Activated B cell treated with CpG ODN at 0.5 μM for 24 hours (primary cell): ENCODE data around the gene EEF2K. TPM values are rescaled to one million over a fixed set of nuclear protein-coding genes. Genes with fewer than 3 reads are reported as not detected.

Source experiments
- ATAC-seq: fragments of 200-7000 bp; cut with Tn5 transposase; one replicate; pipeline ENCODE4 v1.10.0; 2021; ENCODE audit warnings: low read depth, mild to moderate bottlenecking, moderate library complexity
- CTCF ChIA-PET: fragments of 350-600 bp; sonication (Branson Sonifier 250); formaldehyde crosslinking; loops from one replicate; lab custom pipeline; 2021; ENCODE audit warnings: antibody characterized with exemption; lab: Charles Lee
- POLR2A ChIA-PET: fragments of 350-600 bp; sonication (Branson Sonifier 250); formaldehyde crosslinking; loops from one replicate; lab custom pipeline; 2021; ENCODE audit warnings: antibody characterized with exemption; lab: Charles Lee
- DNase-seq: peaks from one replicate; pipeline ENCODE4 v3.0.0; 2022
- H3K27ac Mint-ChIP-seq: one replicate; pipeline ENCODE4 v1.8.0; 2020; ENCODE audit warnings: mixed read lengths
- H3K27me3 Mint-ChIP-seq: one replicate; pipeline ENCODE4 v1.8.0; 2021; ENCODE audit warnings: mixed read lengths
- H3K36me3 Mint-ChIP-seq: one replicate; pipeline ENCODE4 v1.8.0; 2021; ENCODE audit warnings: low read depth, mixed read lengths
- H3K4me1 Mint-ChIP-seq: one replicate; pipeline ENCODE4 v1.8.0; 2021; ENCODE audit warnings: mixed read lengths
- H3K4me3 Mint-ChIP-seq: one replicate; pipeline ENCODE4 v1.8.0; 2020; ENCODE audit warnings: mild to moderate bottlenecking, mixed read lengths
- H3K9me3 Mint-ChIP-seq: one replicate; pipeline ENCODE4 v1.8.0; 2020; ENCODE audit warnings: mixed read lengths
- intact Hi-C: fragments of 100-400 bp; cut with micrococcal nuclease; formaldehyde crosslinking; loops from one replicate; pipeline ENCODE4 v1.15.1; 2024
- total RNA-seq: library from RNA; stranded (reverse); gene quantifications from 2 replicates; pipeline ENCODE4 v1.2.3, GENCODE V29; 2022
- TF ChIP-seq, protein P1 (sequence below): fragments of 200-600 bp; IDR thresholded peaks from one replicate; pipeline ENCODE4 v1.8.0; 2022; ENCODE audit warnings: antibody characterized with exemption, mild to moderate bottlenecking

EEF2K gene
- total RNA-seq, 1 donor from 2014 or later, result 29.7 TPM

DNA sequence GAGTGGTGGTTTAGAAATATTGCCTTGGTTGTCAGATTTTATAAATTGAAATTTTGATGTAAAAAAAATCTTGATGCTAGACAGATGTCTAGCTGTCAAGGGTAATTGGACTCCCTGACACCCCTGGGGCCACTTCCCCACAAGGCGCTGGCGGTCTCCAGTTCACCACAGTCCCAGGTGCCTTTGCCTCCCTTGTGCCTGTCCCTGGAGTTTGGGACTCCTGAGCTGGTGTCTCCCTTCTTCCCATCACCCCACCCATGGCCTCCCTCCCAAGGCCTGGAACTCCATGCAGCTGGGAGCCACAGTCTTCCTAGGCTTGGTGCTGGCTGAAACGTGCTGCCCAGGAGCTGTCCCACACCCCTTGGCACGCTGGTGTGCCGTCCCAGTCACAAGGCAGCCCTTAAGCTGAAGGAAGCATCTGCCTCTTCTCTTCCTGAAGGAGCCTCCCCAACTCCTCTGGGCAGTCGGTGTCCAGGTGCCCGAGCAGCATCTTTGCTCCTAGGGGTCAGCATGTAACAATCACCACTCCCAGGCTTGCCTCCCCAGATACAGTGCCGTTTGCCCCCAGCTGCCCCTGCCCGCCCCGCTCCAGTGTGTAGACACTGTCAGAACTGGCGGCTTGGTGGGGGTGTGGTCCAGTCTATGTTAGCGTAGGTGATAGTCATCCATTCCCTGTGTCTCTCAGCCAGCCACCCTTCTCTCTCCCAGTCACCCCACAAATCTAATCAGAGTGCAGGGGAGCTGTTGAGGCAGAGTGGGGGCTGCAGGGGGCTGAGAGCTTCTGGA lies 117.3 kb downstream of the EEF2K start:
- peaks cover 91% of the 10 kb centered on the region for H3K36me3 Mint-ChIP-seq
- ChIA-PET POLR2A (interaction anchor here (0.6 kb wide), 1 partner anchor 14 kb away, joined by 4 read pairs; no protein-coding TSS in a partner anchor), CTCF (no interaction called here)
- no peaks in the 10 kb centered on the region for H3K27me3 Mint-ChIP-seq
- intact Hi-C loops, result no loop called here
- H3K4me3 Mint-ChIP-seq, result no peak overlapping the region
- no peak for DNase-seq
- H3K9me3 Mint-ChIP-seq, result no peaks in the 10 kb centered on the region
- no peak for ATAC-seq
- H3K27ac Mint-ChIP-seq, result no peak overlapping the region
- H3K4me1 Mint-ChIP-seq, result no peaks in the 10 kb centered on the region
- TF ChIP-seq, protein P1, sequence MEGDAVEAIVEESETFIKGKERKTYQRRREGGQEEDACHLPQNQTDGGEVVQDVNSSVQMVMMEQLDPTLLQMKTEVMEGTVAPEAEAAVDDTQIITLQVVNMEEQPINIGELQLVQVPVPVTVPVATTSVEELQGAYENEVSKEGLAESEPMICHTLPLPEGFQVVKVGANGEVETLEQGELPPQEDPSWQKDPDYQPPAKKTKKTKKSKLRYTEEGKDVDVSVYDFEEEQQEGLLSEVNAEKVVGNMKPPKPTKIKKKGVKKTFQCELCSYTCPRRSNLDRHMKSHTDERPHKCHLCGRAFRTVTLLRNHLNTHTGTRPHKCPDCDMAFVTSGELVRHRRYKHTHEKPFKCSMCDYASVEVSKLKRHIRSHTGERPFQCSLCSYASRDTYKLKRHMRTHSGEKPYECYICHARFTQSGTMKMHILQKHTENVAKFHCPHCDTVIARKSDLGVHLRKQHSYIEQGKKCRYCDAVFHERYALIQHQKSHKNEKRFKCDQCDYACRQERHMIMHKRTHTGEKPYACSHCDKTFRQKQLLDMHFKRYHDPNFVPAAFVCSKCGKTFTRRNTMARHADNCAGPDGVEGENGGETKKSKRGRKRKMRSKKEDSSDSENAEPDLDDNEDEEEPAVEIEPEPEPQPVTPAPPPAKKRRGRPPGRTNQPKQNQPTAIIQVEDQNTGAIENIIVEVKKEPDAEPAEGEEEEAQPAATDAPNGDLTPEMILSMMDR, result no peak

DNA sequence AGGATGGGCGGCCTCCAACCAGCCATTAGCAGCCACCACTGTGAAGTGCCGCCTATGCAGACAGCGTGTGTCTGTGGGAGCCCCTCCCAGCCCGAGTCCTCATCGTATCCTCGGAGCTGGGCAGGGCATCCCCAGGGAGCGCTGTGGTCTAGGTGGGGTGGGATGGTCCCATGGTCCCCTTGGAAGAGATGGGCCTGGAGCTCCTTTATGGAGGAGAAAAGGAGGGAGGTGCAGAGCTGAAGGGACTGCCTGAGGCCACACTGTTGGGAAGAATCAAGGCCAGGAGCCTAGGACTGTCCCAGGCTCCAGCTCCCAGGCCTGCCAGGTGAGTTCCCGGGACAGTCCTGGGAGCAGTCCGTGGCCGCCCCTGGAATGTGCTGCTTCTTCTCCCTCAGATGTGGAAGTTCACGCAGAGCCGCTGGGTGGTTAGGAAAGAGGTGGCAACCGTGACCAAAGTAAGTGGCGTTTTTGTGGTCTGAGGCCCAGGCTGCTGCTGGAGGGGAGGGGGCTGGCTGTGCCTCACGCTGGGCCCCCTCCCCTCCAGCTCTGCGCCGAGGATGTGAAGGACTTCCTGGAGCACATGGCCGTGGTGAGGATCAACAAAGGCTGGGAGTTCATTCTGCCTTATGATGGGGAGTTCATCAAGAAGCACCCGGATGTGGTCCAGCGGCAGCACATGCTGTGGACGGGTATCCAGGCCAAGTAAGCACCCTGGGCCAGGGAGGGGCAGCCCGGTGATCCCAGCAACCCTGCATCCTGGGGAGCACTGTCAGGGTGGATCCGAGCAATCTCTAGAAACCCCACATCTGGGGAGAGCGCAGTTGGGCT lies 118.1 kb downstream of the EEF2K start:
- H3K4me1 Mint-ChIP-seq, result no peaks in the 10 kb centered on the region
- ChIA-PET POLR2A (interaction anchor here (0.6 kb wide), 1 partner anchor 13 kb away, joined by 4 read pairs; no protein-coding TSS in a partner anchor), CTCF (no interaction called here)
- TF ChIP-seq, protein P1, result no peak
- no peaks in the 10 kb centered on the region for H3K27me3 Mint-ChIP-seq
- intact Hi-C loops, result no loop called here
- H3K36me3 Mint-ChIP-seq, result peaks cover 92% of the 10 kb centered on the region
- H3K27ac Mint-ChIP-seq, result no peak overlapping the region
- ATAC-seq (no peak), DNase-seq (no peak)
- no peak overlapping the region for H3K4me3 Mint-ChIP-seq
- H3K9me3 Mint-ChIP-seq, result no peaks in the 10 kb centered on the region

DNA sequence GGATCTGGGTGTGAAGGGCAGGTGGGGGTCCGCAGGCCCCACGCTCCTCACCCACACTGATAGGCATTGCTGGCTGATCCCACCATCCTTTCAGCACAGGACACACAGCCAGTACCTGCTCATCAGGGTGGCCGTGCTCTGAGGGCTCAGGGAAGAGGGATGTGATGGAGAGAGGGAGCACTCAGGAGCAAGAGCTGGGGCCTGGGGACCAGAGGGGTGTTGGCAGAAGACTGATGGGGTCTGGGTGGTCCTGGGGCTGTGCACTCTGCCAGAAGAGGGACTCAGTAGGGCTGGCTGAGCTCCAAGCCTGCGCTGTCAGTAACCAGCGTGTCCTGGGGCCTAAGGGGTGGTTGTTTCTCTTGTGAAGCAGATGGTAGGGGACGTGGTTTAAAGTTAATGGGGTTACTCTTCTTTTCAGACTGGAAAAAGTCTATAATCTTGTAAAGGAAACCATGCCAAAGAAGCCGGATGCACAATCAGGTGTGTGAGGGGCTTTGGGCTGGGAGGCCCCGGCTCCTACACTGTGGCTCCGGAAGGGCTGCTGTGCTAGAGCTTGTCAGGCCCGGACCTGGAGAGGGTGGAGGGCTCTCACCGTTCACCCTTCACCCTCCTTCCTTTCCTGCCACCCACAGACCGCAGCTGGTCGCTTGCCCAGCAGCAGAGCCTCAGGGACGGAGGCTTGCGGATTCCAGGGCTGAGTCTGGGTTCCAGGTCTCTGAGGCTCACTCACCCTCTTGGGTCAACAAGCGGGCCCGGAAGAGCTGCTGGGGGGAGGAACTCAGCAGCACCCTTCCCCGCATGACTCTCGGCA lies 118.9 kb downstream of the EEF2K start:
- intact Hi-C loops, result no loop called here
- CTCF ChIA-PET, result no interaction called here
- Mint-ChIP-seq H3K4me1 (no peaks in the 10 kb centered on the region), H3K9me3 (no peaks in the 10 kb centered on the region), H3K36me3 (peaks cover 92% of the 10 kb centered on the region), H3K27me3 (no peaks in the 10 kb centered on the region), H3K4me3 (no peak overlapping the region), H3K27ac (no peak overlapping the region)
- ATAC-seq (no peak), DNase-seq (no peak)
- POLR2A ChIA-PET, result no interaction called here
- TF ChIP-seq, protein P1, result no peak

DNA sequence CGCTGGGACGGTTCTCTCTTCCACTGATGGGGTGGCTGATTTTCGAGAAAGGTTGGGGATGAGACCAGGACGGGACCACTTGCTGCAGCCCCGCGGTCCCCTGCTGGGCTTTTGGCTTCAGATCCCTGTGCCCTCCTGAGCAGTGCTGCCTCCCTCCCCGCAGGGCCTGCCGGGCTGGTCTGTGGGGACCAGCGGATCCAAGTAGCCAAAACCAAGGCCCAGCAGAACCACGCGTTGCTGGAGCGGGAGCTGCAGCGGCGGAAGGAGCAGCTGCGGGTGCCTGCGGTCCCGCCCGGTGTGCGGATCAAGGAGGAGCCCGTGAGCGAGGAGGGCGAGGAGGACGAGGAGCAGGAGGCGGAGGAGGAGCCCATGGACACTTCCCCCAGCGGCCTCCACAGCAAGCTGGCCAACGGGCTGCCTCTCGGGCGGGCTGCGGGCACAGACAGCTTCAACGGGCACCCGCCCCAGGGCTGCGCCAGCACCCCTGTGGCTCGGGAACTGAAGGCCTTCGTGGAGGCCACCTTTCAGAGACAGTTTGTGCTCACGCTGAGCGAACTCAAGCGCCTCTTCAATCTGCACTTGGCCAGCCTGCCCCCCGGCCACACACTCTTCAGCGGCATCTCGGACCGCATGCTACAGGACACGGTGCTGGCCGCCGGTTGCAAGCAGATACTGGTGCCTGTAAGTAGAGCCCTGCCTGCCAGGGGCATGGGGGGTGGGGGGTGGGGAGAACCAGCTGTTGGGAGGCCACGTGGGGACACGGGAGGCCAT lies 119.7 kb downstream of the EEF2K start:
- Mint-ChIP-seq H3K4me3 (no peak overlapping the region), H3K27me3 (no peaks in the 10 kb centered on the region), H3K9me3 (no peaks in the 10 kb centered on the region), H3K36me3 (peaks cover 95% of the 10 kb centered on the region), H3K27ac (no peak overlapping the region), H3K4me1 (no peaks in the 10 kb centered on the region)
- TF ChIP-seq, protein P1, result no peak
- CTCF ChIA-PET, result no interaction called here
- intact Hi-C loops, result no loop called here
- POLR2A ChIA-PET, result no interaction called here
- no peak for DNase-seq
- ATAC-seq, result no peak
